Muscle of arm (tissue), 12 donors: ENCODE data around the gene UNC13C. TPM values are rescaled to one million over a fixed set of nuclear protein-coding genes. Genes with fewer than 3 reads are reported as not detected.
A peak's percentile ranks its signal among the peaks of the same experiment; 100 is the strongest.
"Not testable (repeated sequence)": the region's sequence is repeated elsewhere in the genome, so short reads cannot be mapped to it uniquely, and the experiment has no call there.

Experiments
- DNase-seq: peaks from one replicate; pipeline ENCODE4 v3.0.0-alpha.2; 2013
- polyA plus RNA-seq, 12 donors: library from polyadenylated mRNA; unstranded; fragments of 120-200 nt; gene quantifications; one replicate each; pipeline ENCODE4 v1.2.1, GENCODE V29; 2013; ENCODE audit not compliant: insufficient read length in 12 of 12

The UNC13C gene
- polyA plus RNA-seq, 12 donors, result 1.0 to 6.4 (median 3.5) TPM; not detected in 1

- no peak for DNase-seq
Observed at GRCh38 chr15:54304321-54304720, 326.1 kb downstream of the UNC13C start.

GRCh38 chr15:54305138-54305537, 326.9 kb downstream of the UNC13C start:
- no peak for DNase-seq

GRCh38 chr15:54307252-54307902, 329.1 kb downstream of the UNC13C start:
- no peak for DNase-seq

- no peak for DNase-seq
Observed at GRCh38 chr15:54307926-54308325, 329.7 kb downstream of the UNC13C start.

GRCh38 chr15:54312528-54312927, 334.3 kb downstream of the UNC13C start:
- DNase-seq, result no peak

GRCh38 chr15:54321426-54321825, 343.2 kb downstream of the UNC13C start:
- no peak for DNase-seq

- DNase-seq, result no peak
Observed at GRCh38 chr15:54322341-54322740, 344.1 kb downstream of the UNC13C start.

GRCh38 chr15:54345301-54345700, 367.1 kb downstream of the UNC13C start:
- no peak for DNase-seq

GRCh38 chr15:54345827-54346226, 367.6 kb downstream of the UNC13C start:
- no peak for DNase-seq

GRCh38 chr15:54347082-54347827, 369.0 kb downstream of the UNC13C start:
- no peak for DNase-seq

GRCh38 chr15:54353726-54354125, 375.5 kb downstream of the UNC13C start:
- DNase-seq, result no peak

GRCh38 chr15:54354341-54354740, 376.1 kb downstream of the UNC13C start:
- DNase-seq, result no peak

GRCh38 chr15:54364961-54365360, 386.7 kb downstream of the UNC13C start:
- DNase-seq, result peak; percentile 29

GRCh38 chr15:54373332-54373731, 395.1 kb downstream of the UNC13C start:
- DNase-seq, result no peak

GRCh38 chr15:54374184-54374952, 396.1 kb downstream of the UNC13C start:
- no peak for DNase-seq

- DNase-seq, result no peak
Observed at GRCh38 chr15:54387799-54388198, 409.6 kb downstream of the UNC13C start.

GRCh38 chr15:54388746-54389145, 410.5 kb downstream of the UNC13C start:
- no peak for DNase-seq

GRCh38 chr15:54410481-54410880, 432.2 kb downstream of the UNC13C start:
- DNase-seq, result no peak

GRCh38 chr15:54424171-54424570, 445.9 kb downstream of the UNC13C start:
- DNase-seq, result no peak

- no peak for DNase-seq
Observed at GRCh38 chr15:54428596-54428995, 450.4 kb downstream of the UNC13C start.

GRCh38 chr15:54450288-54450687, 472.0 kb downstream of the UNC13C start:
- not testable (repeated sequence) for DNase-seq

GRCh38 chr15:54456413-54456812, 478.2 kb downstream of the UNC13C start:
- no peak for DNase-seq

GRCh38 chr15:54462511-54462913, 484.3 kb downstream of the UNC13C start:
- no peak for DNase-seq
